ENCODE results near the gene YPEL3. TPM values are rescaled to one million over a fixed set of nuclear protein-coding genes. Genes with fewer than 3 reads are reported as not detected.
A peak's percentile ranks its signal among the peaks of the same experiment; 100 is the strongest.

Gene YPEL3
- total RNA-seq, 1 experiment from 2014 or later, result 8.8 TPM

DNA sequence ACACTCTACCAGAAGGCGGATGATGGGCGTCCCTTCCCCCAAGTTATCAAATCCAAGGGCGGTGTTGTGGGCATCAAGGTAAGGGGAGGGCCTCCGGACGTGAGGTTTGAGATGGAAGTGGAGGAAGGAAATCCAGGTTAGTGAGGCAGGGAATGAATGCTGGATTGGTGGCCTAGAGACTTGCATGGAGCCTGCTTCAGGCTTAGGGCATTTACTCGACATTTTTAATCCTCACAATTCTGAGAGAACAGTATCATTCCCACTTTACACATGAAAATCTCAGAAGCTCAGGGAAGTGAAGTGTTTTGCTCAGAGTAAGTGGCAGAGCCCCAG lies 28.5 kb downstream of the YPEL3 start:
- BruUV-seq (replicated peaks), result no TSS peak
- ChIA-PET POLR2A (interaction anchor here (0.5 to 6.7 kb wide), 17 partner anchors 8 to 674 kb away, joined by 3 to 173 read pairs (median 4); partner anchors contain the start of genes MAPK3, MVP, PPP4C and TBC1D10B), CTCF (interaction anchor here (0.7 to 2.3 kb wide), 3 partner anchors 12 to 59 kb away, joined by 5 to 9 read pairs (median 6); no protein-coding TSS in a partner anchor)
- intact Hi-C loops (cut with micrococcal nuclease), result no loop called here
- Mint-ChIP-seq H3K9me3 (ENCODE audit: unreplicated experiment) (no peaks in the 10 kb centered on the region), H3K4me1 (ENCODE audit: insufficient read depth, unreplicated experiment) (peaks cover 19% of the 10 kb centered on the region), H3K36me3 (ENCODE audit: insufficient read depth, unreplicated experiment) (peaks cover 64% of the 10 kb centered on the region), H3K27me3 (ENCODE audit: insufficient read depth, unreplicated experiment) (no peaks in the 10 kb centered on the region), H3K4me3 (ENCODE audit: unreplicated experiment) (peak overlapping the region; percentile 97), H3K27ac (ENCODE audit: low read depth, unreplicated experiment) (peak overlapping the region; percentile 95)
- DNase-seq (ENCODE audit: unreplicated experiment), result no peak
- TF ChIP-seq, protein P1, sequence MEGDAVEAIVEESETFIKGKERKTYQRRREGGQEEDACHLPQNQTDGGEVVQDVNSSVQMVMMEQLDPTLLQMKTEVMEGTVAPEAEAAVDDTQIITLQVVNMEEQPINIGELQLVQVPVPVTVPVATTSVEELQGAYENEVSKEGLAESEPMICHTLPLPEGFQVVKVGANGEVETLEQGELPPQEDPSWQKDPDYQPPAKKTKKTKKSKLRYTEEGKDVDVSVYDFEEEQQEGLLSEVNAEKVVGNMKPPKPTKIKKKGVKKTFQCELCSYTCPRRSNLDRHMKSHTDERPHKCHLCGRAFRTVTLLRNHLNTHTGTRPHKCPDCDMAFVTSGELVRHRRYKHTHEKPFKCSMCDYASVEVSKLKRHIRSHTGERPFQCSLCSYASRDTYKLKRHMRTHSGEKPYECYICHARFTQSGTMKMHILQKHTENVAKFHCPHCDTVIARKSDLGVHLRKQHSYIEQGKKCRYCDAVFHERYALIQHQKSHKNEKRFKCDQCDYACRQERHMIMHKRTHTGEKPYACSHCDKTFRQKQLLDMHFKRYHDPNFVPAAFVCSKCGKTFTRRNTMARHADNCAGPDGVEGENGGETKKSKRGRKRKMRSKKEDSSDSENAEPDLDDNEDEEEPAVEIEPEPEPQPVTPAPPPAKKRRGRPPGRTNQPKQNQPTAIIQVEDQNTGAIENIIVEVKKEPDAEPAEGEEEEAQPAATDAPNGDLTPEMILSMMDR (IDR thresholded peaks at IDR 0.05; ENCODE audit: unreplicated experiment), result no peak

DNA sequence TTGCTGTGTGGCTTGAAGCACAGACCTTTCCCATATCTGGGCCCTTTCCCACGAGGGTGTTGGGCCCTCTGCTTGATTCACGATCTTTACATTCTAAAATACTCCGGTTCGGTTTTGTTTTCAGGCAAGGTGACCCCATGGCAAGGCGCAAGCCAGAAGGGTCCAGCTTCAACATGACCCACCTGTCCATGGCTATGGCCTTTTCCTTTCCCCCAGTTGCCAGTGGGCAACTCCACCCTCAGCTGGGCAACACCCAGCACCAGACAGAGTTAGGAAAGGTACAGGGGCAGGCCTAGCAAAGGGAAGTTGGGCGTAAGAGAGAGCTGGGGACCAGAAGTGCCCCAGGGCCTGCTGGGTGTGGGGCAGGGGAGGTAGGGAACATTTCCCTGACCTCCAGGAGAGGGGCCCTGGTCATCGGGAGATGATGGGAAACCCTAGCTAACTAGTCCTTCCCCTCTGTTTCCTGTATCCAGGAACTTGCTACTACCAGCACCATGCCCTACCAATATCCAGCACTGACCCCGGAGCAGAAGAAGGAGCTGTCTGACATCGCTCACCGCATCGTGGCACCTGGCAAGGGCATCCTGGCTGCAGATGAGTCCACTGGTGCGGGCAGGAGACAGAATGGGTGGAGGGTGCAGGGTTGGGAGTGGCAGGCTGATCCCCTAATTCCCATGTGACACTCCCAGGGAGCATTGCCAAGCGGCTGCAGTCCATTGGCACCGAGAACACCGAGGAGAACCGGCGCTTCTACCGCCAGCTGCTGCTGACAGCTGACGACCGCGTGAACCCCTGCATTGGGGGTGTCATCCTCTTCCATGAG lies 29.0 kb downstream of the YPEL3 start:
- H3K27ac Mint-ChIP-seq (ENCODE audit: low read depth, unreplicated experiment), result peak overlapping the region; percentile 95
- DNase-seq (ENCODE audit: unreplicated experiment), result peak; percentile 21
- BruUV-seq (replicated peaks), result no TSS peak

DNA sequence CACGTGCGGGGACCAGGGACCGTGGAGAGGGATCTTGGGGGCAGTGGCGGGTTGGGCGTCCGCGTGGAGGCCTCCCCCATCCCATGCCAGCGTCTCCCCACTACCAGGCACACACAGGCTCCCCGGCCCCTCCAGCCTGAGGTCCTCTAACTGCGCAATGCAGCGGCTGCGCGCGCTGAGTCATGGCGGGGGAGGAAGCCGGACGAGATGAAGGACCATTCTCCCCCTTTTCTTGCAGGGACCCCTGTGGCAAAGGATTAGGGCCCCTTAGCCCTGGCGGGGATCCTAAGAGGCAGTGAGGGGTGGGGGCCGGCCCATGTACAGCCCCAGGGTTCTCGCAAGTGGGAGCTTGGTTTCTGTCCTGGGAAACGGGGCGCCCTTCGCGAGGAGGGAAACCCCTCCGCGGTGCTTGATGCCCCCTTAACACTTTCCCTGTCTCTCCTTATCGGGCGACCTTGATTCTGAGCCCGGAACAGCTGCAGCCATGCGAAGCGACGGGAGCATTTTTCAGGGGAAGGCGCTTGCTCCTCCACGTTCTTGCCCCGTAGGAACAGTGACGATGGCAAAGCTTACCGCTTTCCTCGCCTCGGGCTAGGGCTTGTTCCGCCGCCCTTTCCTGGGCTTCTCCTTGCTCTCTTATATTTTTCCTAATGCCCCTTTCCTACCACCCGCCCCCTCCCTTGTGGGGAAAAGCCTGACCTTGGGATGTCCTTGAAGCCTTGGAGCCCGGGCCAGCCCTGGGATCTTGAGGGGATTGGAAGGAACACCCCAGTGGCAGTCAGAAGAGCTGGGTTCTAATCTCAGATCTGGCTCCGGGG lies 29.9 kb downstream of the YPEL3 start:
- ChIA-PET CTCF (interaction anchor here (0.7 to 2.3 kb wide), 3 partner anchors 11 to 73 kb away, joined by 3 to 9 read pairs (median 6); no protein-coding TSS in a partner anchor), POLR2A (interaction anchor here (0.7 to 6.7 kb wide), 37 partner anchors 9 to 1462 kb away, joined by 3 to 173 read pairs (median 5); partner anchors contain the start of genes CORO1A, FBRS, HIRIP3 and KIF22)
- H3K9me3 Mint-ChIP-seq (ENCODE audit: unreplicated experiment), result no peaks in the 10 kb centered on the region
- no peaks in the 10 kb centered on the region for H3K27me3 Mint-ChIP-seq (ENCODE audit: insufficient read depth, unreplicated experiment)
- peak; percentile 62 for DNase-seq (ENCODE audit: unreplicated experiment)
- peak overlapping the region; percentile 97 for H3K4me3 Mint-ChIP-seq (ENCODE audit: unreplicated experiment)
- peaks cover 19% of the 10 kb centered on the region for H3K4me1 Mint-ChIP-seq (ENCODE audit: insufficient read depth, unreplicated experiment)
- TSS peak; percentile 45 for BruUV-seq (replicated peaks)
- TF ChIP-seq, protein P1 (IDR thresholded peaks at IDR 0.05; ENCODE audit: unreplicated experiment), result no peak
- intact Hi-C loops (cut with micrococcal nuclease), result loop anchor here (1.0 kb wide), 2 partner anchors 10 to 13 kb away; a partner anchor contains a TSS
- H3K27ac Mint-ChIP-seq (ENCODE audit: low read depth, unreplicated experiment), result peak overlapping the region; percentile 95
- H3K36me3 Mint-ChIP-seq (ENCODE audit: insufficient read depth, unreplicated experiment), result peaks cover 51% of the 10 kb centered on the region

More for the DNA sequence above, 29.0 kb downstream of the YPEL3 start:
- intact Hi-C loops (cut with micrococcal nuclease), result loop anchor here (1.0 kb wide), 1 partner anchor 9 kb away; no protein-coding TSS in a partner anchor
- Mint-ChIP-seq H3K27me3 (ENCODE audit: insufficient read depth, unreplicated experiment) (no peaks in the 10 kb centered on the region), H3K9me3 (ENCODE audit: unreplicated experiment) (no peaks in the 10 kb centered on the region), H3K4me1 (ENCODE audit: insufficient read depth, unreplicated experiment) (peaks cover 19% of the 10 kb centered on the region), H3K36me3 (ENCODE audit: insufficient read depth, unreplicated experiment) (peaks cover 58% of the 10 kb centered on the region), H3K4me3 (ENCODE audit: unreplicated experiment) (peak overlapping the region; percentile 97)
- ChIA-PET CTCF (interaction anchor here (0.7 to 2.3 kb wide), 4 partner anchors 11 to 72 kb away, joined by 3 to 9 read pairs (median 6); no protein-coding TSS in a partner anchor), POLR2A (interaction anchor here (0.5 to 6.7 kb wide), 21 partner anchors 9 to 680 kb away, joined by 3 to 173 read pairs (median 5); partner anchors contain the start of genes MAPK3, MVP, PPP4C and TBC1D10B)
- TF ChIP-seq, protein P1 (IDR thresholded peaks at IDR 0.05; ENCODE audit: unreplicated experiment), result no peak

All from MCF 10A (cell line).